Coronary artery (tissue), 2 donors: ENCODE results near the gene TEKTIP1.
"Not testable (repeated sequence)": the region's sequence is repeated elsewhere in the genome, so short reads cannot be mapped to it uniquely, and the experiment has no call there.

Source experiments
- DNase-seq: peaks from one replicate; pipeline ENCODE4 v3.0.0-alpha.2; 2017; ENCODE audit warnings: low spot score
- H3K27ac ChIP-seq, 2 donors: fragments of 200-600 bp; sonication (generic); one replicate each; pipeline ENCODE4 v1.5.1; 2016 to 2019
- H3K4me3 ChIP-seq: fragments of 200-600 bp; sonication (generic); 2 replicates; pipeline ENCODE4 v1.5.1; 2016; ENCODE audit warnings: mild to moderate bottlenecking, moderate library complexity
- TF ChIP-seq, protein P1 (sequence below): fragments of 200-600 bp; sonication (generic); IDR thresholded peaks from one replicate; pipeline ENCODE4 v1.5.1; 2019; ENCODE audit warnings: antibody characterized with exemption

TEKTIP1 gene

DNA sequence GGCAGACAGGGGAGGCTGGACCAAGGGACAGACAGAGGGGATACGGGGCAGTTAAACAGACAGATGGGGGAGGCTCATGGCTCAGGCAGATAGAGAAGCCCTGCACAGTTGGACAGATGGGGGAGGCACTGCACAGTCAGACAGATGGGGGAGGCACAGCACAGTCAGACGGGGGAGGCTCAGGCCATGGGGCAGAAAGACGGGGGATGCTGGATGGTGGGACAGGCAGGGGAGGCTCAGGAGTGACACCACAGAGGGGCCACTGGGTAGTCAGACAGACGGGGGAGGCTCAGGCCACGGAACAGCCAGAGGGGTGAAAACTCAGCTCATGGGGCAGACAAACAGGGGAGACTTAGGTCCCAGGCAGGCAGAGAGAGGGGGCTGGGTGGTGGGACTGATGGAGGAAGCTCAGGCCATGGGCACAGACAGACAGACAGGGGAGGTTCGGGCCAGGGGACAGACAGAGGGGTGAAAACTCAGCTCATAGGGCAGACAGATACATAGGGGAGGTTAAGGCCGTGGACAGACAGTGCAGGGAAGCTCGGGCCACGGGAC, 17.5 kb downstream of the TEKTIP1 start:
- Histone ChIP-seq H3K27ac (peak overlapping the region in 1 of 2 donors; percentile 90), H3K4me3 (peak overlapping the region; percentile 98)
- TF ChIP-seq, protein P1, sequence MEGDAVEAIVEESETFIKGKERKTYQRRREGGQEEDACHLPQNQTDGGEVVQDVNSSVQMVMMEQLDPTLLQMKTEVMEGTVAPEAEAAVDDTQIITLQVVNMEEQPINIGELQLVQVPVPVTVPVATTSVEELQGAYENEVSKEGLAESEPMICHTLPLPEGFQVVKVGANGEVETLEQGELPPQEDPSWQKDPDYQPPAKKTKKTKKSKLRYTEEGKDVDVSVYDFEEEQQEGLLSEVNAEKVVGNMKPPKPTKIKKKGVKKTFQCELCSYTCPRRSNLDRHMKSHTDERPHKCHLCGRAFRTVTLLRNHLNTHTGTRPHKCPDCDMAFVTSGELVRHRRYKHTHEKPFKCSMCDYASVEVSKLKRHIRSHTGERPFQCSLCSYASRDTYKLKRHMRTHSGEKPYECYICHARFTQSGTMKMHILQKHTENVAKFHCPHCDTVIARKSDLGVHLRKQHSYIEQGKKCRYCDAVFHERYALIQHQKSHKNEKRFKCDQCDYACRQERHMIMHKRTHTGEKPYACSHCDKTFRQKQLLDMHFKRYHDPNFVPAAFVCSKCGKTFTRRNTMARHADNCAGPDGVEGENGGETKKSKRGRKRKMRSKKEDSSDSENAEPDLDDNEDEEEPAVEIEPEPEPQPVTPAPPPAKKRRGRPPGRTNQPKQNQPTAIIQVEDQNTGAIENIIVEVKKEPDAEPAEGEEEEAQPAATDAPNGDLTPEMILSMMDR, result no peak
- DNase-seq, result no peak

DNA sequence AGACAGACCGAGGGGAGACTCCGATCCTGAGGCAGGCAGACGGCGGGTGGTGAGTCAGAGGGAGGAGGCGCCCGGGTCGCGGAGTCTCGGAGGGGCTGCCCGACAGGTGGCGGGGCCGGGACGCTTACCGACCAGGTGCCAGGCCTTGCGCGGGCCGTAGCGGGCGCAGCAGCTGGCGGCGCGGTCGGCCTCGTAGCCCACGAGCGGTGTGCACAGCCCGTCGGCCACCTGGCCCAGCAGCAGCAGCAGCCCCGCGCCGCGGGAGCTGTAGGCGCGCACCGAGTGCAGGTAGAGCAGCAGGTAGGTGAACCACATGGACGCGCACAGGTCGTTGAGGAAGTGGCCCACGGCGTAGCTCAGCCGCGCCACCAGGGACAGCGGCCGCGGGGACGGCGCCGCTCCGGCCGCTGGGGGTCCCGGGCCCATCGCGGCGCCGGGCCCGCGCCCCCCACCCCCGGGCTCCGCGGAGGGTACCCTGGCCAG, 18.0 kb downstream of the TEKTIP1 start:
- Histone ChIP-seq H3K4me3 (peak overlapping the region; percentile 98), H3K27ac (peak overlapping the region in 1 of 2 donors; percentile 90)
- TF ChIP-seq, protein P1, result no peak
- no peak for DNase-seq

DNA sequence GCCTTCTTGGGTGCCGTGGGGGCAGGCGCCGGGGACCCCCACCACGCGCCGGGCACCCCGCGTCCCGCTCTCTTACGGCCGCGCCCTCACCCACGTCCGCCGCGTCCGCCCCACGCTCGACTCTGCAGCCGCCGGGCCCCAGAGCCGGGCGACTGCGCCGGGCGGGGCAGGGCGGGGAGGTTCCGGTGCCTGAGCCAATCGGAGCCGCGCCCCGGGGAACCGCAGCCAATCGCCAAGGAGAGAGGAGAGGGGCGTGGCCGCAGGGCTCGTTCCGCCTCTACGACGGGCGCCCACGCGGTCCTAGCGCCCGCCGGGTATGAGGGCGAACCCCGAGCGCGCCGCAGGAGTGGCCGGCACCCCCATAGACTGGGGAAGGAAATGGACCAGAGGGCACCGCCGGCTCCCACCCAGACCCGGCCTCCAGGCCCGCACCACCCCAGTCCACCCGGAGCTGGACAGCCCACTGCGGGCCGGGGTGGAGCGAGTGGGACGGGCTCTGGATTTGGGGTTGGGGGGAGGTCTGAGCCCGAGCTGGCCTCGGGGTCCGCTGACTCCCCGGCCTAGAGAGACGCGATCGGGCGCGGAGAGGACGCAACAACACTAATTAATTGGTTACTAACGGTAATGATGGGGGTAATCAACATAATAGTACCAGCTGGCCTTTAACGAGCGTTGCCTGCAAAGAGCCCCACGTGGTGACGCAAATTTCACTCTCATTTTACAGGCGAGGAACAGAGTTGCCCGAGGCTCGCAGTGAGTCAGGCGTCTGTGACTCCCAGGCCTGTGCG, 18.7 kb downstream of the TEKTIP1 start, which contains the start of gene MFSD12:
Gene MFSD12 (minus strand): TSS at position 126 of the 788 bp plus-strand sequence. CDS start 183 bp downstream, outside the sequence.
- TF ChIP-seq, protein P1, result no peak
- H3K27ac ChIP-seq, result peak within 1 kb of the TSS; percentile 56 to 90
- H3K4me3 ChIP-seq, result peak within 1 kb of the TSS; percentile 98
- peak; percentile 93 for DNase-seq

DNA sequence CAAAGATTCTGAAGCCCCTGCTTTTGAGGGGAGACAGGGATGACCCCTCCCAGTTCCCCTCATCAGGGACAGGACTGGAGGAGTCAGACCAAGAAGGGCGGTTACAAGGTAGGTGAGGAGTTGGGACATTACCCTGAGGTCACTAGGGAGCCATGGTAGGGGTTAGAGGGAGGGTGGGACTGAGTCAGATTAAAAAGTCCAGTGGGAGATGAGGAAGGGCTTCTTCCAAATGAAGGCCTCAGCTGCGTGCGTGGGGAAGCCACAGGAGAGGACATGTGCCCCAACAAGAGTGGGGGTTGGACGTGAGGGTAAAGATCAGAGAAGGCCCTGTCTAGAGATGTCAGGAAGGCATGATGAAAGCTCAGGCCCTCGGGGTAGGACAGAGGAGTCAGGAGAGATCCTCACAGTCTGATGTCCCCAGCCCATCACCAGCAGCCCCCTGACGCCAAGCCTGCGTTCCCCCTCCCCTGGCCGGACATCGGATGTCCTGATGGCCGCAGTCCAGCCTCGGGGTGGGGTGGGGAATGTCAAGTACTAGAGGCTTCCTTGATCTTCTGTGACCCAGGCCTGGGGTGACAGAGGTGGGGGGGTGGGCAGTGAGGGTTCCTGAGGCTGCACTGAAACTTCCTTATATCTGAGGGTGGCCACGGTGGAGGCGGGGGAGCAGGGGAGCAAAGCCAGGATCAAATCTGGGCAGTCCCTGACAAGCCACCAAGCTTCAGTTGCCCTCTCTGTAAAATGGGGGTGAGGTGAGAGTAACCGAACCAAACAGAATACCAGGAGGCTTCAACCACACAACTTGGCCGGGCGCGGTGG, 24.9 kb downstream of the TEKTIP1 start:
- Histone ChIP-seq H3K4me3 (no peak overlapping the region), H3K27ac (no peak overlapping the region)
- TF ChIP-seq, protein P1, result no peak
- DNase-seq, result no peak

DNA sequence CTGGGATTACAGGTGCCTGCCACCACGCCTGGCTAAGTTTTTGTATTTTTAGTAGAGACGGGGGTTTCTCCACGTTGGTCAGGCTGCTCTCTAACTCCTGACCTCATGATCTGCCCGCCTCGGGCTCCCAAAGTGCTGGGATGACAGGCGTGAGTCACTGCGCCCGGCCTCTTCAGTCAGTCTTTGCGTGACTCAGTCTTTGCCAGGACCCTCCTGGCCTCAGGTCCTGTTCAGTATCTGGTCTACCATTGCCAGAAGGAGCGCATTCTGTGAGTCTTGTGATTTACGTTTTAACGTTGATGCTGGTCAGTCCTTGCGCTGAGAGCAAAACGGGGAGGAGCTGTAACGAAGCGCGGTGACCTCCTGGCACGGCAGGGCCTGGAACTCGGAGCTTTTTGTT, 26.2 kb downstream of the TEKTIP1 start:
- TF ChIP-seq, protein P1, result no peak
- no peak overlapping the region for H3K4me3 ChIP-seq

DNA sequence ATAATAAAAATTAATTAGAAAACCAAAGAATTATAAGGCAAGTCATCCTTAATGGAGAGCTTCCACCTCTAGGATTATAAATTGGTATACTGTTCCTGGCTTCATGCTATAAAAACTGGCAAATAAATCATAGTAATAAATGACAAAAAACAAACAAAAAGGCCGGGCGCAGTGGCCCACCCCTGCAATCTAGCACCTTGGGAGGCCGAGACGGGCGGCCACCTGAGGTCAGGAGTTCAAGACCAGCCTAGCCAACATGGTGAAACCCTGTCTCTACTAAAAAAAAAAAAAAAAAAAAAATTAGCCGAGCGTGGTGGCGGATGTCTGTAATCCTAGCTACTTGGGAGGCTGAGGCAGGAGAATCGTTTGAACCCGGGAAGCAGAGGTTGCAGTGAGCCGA, 31.1 kb downstream of the TEKTIP1 start:
- DNase-seq, H3K27ac ChIP-seq: not testable (repeated sequence)

More for the DNA sequence above, 26.2 kb downstream of the TEKTIP1 start:
- DNase-seq, result no peak
- no peak overlapping the region for H3K27ac ChIP-seq

DNA sequence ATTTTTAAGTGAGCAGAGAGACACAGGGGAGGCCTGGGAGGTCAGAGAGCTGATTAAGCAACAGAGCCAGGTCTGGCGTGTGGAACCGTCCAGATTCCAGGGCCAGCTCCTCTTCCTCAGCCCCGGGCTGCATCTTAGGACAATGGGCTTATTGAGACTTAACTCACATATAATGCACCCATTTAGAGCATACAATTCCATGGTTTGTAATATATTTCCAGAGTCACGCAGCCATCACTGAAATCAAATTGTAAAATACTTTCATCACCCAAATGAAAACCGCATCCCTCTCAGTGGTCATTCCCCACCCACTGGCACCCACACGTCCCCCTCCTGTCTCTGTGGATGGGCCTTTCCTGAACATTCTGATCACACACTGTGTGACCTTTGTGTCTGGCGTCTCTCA, 31.6 kb downstream of the TEKTIP1 start:
- no peak overlapping the region for H3K4me3 ChIP-seq
- no peak for DNase-seq
- TF ChIP-seq, protein P1, result no peak
- H3K27ac ChIP-seq, result no peak overlapping the region

More for the DNA sequence above, 31.1 kb downstream of the TEKTIP1 start:
- H3K4me3 ChIP-seq, result not testable (repeated sequence)
